ENCODE measurements around the gene NFIC. TPM values are rescaled to one million over a fixed set of nuclear protein-coding genes. Genes with fewer than 3 reads are reported as not detected.
"Not testable (repeated sequence)": the region's sequence is repeated elsewhere in the genome, so short reads cannot be mapped to it uniquely, and the experiment has no call there.

The NFIC gene
- total and polyA plus RNA-seq, 4 donors: 12.8 to 100 (median 75.1) TPM

DNA sequence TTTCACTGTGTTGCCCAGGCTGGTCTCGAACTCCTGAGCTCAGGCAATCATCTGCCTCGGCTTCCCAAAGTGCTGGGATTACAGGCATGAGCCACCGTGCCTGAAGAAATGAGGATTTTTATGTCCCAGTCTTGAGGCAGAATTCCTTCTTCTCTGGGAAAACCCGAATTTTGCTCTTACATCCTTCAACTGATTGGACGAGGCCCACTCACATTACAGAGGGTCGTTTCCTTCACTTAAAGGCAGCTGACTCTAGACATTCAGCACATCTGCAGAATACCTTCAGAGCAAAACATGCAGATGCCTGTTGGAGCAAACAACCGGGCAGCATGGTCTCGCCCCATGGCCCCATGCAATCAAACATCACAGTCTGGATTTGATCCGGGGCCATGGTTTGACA lies 36.3 kb upstream of the NFIC start:
- WGBS: 92% methylated on average over 9 of the region's 9 CpGs

DNA sequence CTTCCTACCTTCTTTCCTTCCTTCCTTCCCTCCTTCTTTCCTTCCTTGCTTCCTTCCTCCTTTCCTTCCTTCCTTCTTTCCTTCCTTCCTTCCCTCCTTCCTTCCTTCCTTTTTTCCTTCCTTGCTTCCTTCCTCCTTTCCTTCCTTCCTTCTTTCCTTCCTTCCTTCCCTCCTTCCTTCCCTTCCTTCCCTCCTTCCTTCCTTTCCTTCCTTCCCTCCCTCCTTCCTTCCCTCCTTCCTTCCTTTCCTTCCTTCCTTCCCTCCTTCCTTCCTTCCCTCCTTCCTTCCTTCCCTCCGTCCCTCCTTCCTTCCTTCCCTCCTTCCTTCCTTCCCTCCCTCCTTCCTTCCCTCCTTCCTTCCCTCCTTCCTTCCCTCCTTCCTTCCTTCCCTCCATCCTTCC lies 34.2 kb upstream of the NFIC start:
- not testable (repeated sequence) for H3K4me3 ChIP-seq (ENCODE audit: low read depth in 1 of 3, low read length in 3 of 3); H3K36me3 ChIP-seq (ENCODE audit: control insufficient read depth in 4 of 4, insufficient read depth in 3 of 4, low read depth in 1 of 4, low read length in 3 of 4); H3K9me3 ChIP-seq (ENCODE audit: control insufficient read depth in 4 of 4, low read length in 3 of 4); DNase-seq (ENCODE audit: low spot score); H3K27me3 ChIP-seq (ENCODE audit: control insufficient read depth in 4 of 4, insufficient read depth in 4 of 4, low read length in 3 of 4); H3K9ac ChIP-seq (ENCODE audit: low read depth in 1 of 2, low read length in 2 of 2); H3K27ac ChIP-seq (ENCODE audit: low read depth in 1 of 2, low read length in 2 of 2)
- WGBS: 93% methylated on average over 1 of the region's 1 CpG
- peaks cover 13 to 32% (median 29%) of the 10 kb centered on the region in 4 donors for H3K4me1 ChIP-seq (ENCODE audit: control insufficient read depth in 4 of 4, insufficient read depth in 4 of 4, low read length in 3 of 4)

More for the DNA sequence above, 36.3 kb upstream of the NFIC start:
- TF ChIP-seq HNF4A (conservative IDR thresholded peaks at IDR 0.05): no peak
- no peak for TF ChIP-seq NR2F2 (IDR thresholded peaks at IDR 0.05)
- TF ChIP-seq HNF4G (IDR thresholded peaks at IDR 0.05): no peak
- TF ChIP-seq, protein P1, sequence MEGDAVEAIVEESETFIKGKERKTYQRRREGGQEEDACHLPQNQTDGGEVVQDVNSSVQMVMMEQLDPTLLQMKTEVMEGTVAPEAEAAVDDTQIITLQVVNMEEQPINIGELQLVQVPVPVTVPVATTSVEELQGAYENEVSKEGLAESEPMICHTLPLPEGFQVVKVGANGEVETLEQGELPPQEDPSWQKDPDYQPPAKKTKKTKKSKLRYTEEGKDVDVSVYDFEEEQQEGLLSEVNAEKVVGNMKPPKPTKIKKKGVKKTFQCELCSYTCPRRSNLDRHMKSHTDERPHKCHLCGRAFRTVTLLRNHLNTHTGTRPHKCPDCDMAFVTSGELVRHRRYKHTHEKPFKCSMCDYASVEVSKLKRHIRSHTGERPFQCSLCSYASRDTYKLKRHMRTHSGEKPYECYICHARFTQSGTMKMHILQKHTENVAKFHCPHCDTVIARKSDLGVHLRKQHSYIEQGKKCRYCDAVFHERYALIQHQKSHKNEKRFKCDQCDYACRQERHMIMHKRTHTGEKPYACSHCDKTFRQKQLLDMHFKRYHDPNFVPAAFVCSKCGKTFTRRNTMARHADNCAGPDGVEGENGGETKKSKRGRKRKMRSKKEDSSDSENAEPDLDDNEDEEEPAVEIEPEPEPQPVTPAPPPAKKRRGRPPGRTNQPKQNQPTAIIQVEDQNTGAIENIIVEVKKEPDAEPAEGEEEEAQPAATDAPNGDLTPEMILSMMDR (IDR thresholded peaks at IDR 0.05; ENCODE audit: low read depth, low read length, missing input control): no peak
- no peaks in the 10 kb centered on the region for H3K27me3 ChIP-seq (ENCODE audit: control insufficient read depth in 4 of 4, insufficient read depth in 4 of 4, low read length in 3 of 4)
- no peak overlapping the region for H3K4me3 ChIP-seq (ENCODE audit: low read depth in 1 of 3, low read length in 3 of 3)
- no peaks in the 10 kb centered on the region for H3K36me3 ChIP-seq (ENCODE audit: control insufficient read depth in 4 of 4, insufficient read depth in 3 of 4, low read depth in 1 of 4, low read length in 3 of 4)
- peaks cover 2 to 13% (median 13%) of the 10 kb centered on the region in 4 donors for H3K4me1 ChIP-seq (ENCODE audit: control insufficient read depth in 4 of 4, insufficient read depth in 4 of 4, low read length in 3 of 4)
- no peak overlapping the region for H3K27ac ChIP-seq (ENCODE audit: low read depth in 1 of 2, low read length in 2 of 2)
- no peak for DNase-seq (ENCODE audit: low spot score)
- no peak overlapping the region for H3K9ac ChIP-seq (ENCODE audit: low read depth in 1 of 2, low read length in 2 of 2)
- H3K9me3 ChIP-seq (ENCODE audit: control insufficient read depth in 4 of 4, low read length in 3 of 4): no peaks in the 10 kb centered on the region

DNA sequence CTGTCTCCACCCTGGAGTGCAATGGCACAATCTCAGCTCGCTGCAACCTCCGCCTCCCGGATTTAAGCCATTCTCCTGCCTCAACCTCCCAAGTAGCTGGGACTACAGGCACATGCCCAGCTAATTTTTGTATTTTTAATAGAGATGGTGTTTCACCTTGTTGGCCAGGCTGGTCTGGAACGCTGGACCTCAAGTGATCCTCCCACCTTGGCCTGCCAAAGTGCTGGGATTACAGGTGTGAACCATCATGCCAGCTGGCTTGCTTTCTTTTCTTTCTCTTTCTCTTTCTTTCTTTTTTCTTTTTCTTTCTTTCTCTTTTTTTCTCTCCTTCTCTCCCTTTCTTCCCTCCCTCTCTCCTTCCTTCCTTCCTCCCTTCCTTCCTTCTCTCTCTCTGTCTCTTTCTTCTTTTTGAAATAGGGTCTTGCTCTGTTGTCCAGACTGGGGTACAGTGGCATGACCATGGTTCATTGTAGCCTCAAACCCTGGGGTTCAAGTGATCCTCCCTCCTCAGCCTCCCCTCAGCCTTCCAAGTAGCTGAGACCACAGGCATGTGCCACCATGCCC lies 33.3 kb upstream of the NFIC start:
- Histone ChIP-seq H3K9me3 (ENCODE audit: control insufficient read depth in 4 of 4, low read length in 3 of 4) (no peaks in the 10 kb centered on the region), H3K36me3 (ENCODE audit: control insufficient read depth in 4 of 4, insufficient read depth in 3 of 4, low read depth in 1 of 4, low read length in 3 of 4) (no peaks in the 10 kb centered on the region), H3K4me1 (ENCODE audit: control insufficient read depth in 4 of 4, insufficient read depth in 4 of 4, low read length in 3 of 4) (peaks cover 17 to 40% (median 36%) of the 10 kb centered on the region in 4 donors), H3K4me3 (ENCODE audit: low read depth in 1 of 3, low read length in 3 of 3) (no peak overlapping the region), H3K9ac (ENCODE audit: low read depth in 1 of 2, low read length in 2 of 2) (no peak overlapping the region), H3K27me3 (ENCODE audit: control insufficient read depth in 4 of 4, insufficient read depth in 4 of 4, low read length in 3 of 4) (no peaks in the 10 kb centered on the region), H3K27ac (ENCODE audit: low read depth in 1 of 2, low read length in 2 of 2) (peak overlapping the region in 1 of 2 donors; percentile 2)
- 71% methylated on average over 4 of the region's 4 CpGs for WGBS
- no peak for DNase-seq (ENCODE audit: low spot score)
- no peak for TF ChIP-seq HNF4G (IDR thresholded peaks at IDR 0.05)
- no peak for TF ChIP-seq YY1 (IDR thresholded peaks at IDR 0.05)
- no peak for TF ChIP-seq SP1 (IDR thresholded peaks at IDR 0.05)
- TF ChIP-seq RAD21 (IDR thresholded peaks at IDR 0.05): no peak
- no peak for TF ChIP-seq NR2F2 (IDR thresholded peaks at IDR 0.05)
- TF ChIP-seq EGR1 (IDR thresholded peaks at IDR 0.05; ENCODE audit: low read depth in 2 of 2): no peak
- TF ChIP-seq TAF1 (conservative IDR thresholded peaks at IDR 0.05): no peak
- no peak for TF ChIP-seq RXRA (IDR thresholded peaks at IDR 0.05)
- TF ChIP-seq FOXA2 (IDR thresholded peaks at IDR 0.05): no peak
- no peak for TF ChIP-seq FOXA1 (IDR thresholded peaks at IDR 0.05)
- no peak for TF ChIP-seq HNF4A (conservative IDR thresholded peaks at IDR 0.05)
- TF ChIP-seq, protein P2, sequence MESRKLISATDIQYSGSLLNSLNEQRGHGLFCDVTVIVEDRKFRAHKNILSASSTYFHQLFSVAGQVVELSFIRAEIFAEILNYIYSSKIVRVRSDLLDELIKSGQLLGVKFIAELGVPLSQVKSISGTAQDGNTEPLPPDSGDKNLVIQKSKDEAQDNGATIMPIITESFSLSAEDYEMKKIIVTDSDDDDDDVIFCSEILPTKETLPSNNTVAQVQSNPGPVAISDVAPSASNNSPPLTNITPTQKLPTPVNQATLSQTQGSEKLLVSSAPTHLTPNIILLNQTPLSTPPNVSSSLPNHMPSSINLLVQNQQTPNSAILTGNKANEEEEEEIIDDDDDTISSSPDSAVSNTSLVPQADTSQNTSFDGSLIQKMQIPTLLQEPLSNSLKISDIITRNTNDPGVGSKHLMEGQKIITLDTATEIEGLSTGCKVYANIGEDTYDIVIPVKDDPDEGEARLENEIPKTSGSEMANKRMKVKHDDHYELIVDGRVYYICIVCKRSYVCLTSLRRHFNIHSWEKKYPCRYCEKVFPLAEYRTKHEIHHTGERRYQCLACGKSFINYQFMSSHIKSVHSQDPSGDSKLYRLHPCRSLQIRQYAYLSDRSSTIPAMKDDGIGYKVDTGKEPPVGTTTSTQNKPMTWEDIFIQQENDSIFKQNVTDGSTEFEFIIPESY (IDR thresholded peaks at IDR 0.05): no peak
- TF ChIP-seq, protein P1 (IDR thresholded peaks at IDR 0.05; ENCODE audit: low read depth, low read length, missing input control): no peak
- TF ChIP-seq, protein P3, sequence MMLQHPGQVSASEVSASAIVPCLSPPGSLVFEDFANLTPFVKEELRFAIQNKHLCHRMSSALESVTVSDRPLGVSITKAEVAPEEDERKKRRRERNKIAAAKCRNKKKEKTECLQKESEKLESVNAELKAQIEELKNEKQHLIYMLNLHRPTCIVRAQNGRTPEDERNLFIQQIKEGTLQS (IDR thresholded peaks at IDR 0.05): no peak
- TF ChIP-seq GABPA (IDR thresholded peaks at IDR 0.05 in 1 of 2, conservative IDR thresholded peaks at IDR 0.05 in 1 of 2): no peak
- TF ChIP-seq, protein P4, sequence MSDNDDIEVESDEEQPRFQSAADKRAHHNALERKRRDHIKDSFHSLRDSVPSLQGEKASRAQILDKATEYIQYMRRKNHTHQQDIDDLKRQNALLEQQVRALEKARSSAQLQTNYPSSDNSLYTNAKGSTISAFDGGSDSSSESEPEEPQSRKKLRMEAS (IDR thresholded peaks at IDR 0.05): no peak
- TF ChIP-seq, protein P5, sequence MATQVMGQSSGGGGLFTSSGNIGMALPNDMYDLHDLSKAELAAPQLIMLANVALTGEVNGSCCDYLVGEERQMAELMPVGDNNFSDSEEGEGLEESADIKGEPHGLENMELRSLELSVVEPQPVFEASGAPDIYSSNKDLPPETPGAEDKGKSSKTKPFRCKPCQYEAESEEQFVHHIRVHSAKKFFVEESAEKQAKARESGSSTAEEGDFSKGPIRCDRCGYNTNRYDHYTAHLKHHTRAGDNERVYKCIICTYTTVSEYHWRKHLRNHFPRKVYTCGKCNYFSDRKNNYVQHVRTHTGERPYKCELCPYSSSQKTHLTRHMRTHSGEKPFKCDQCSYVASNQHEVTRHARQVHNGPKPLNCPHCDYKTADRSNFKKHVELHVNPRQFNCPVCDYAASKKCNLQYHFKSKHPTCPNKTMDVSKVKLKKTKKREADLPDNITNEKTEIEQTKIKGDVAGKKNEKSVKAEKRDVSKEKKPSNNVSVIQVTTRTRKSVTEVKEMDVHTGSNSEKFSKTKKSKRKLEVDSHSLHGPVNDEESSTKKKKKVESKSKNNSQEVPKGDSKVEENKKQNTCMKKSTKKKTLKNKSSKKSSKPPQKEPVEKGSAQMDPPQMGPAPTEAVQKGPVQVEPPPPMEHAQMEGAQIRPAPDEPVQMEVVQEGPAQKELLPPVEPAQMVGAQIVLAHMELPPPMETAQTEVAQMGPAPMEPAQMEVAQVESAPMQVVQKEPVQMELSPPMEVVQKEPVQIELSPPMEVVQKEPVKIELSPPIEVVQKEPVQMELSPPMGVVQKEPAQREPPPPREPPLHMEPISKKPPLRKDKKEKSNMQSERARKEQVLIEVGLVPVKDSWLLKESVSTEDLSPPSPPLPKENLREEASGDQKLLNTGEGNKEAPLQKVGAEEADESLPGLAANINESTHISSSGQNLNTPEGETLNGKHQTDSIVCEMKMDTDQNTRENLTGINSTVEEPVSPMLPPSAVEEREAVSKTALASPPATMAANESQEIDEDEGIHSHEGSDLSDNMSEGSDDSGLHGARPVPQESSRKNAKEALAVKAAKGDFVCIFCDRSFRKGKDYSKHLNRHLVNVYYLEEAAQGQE (IDR thresholded peaks at IDR 0.05): no peak
- TF ChIP-seq JUND (IDR thresholded peaks at IDR 0.05): no peak
